Endothelial cell (in vitro differentiated cells): ENCODE data around the gene CARM1. TPM values are rescaled to one million over a fixed set of nuclear protein-coding genes. Genes with fewer than 3 reads are reported as not detected.

Experiments
- DNase-seq: peaks from one replicate; pipeline ENCODE4 v3.0.0; 2021; ENCODE audit warnings: low spot score
- H3K27ac Mint-ChIP-seq: one replicate; pipeline ENCODE4 v1.8.0; 2021; ENCODE audit warnings: mixed read lengths, inconsistent platforms; ENCODE audit not compliant: unreplicated experiment
- H3K27me3 Mint-ChIP-seq: one replicate; pipeline ENCODE4 v1.8.0; 2021; ENCODE audit warnings: mild to moderate bottlenecking, moderate library complexity, mixed read lengths, inconsistent platforms; ENCODE audit not compliant: unreplicated experiment
- H3K36me3 Mint-ChIP-seq: one replicate; pipeline ENCODE4 v1.8.0; 2021; ENCODE audit warnings: mild to moderate bottlenecking, low read depth, mixed read lengths, inconsistent platforms; ENCODE audit not compliant: unreplicated experiment
- H3K4me1 Mint-ChIP-seq: one replicate; pipeline ENCODE4 v1.8.0; 2021; ENCODE audit warnings: mild to moderate bottlenecking, mixed read lengths, inconsistent platforms; ENCODE audit not compliant: unreplicated experiment
- H3K4me3 Mint-ChIP-seq: one replicate; pipeline ENCODE4 v1.8.0; 2021; ENCODE audit warnings: mild to moderate bottlenecking, mixed read lengths, inconsistent platforms; ENCODE audit not compliant: unreplicated experiment
- H3K9me3 Mint-ChIP-seq: one replicate; pipeline ENCODE4 v1.8.0; 2021; ENCODE audit warnings: mixed read lengths, inconsistent platforms; ENCODE audit not compliant: unreplicated experiment
- CTCF ChIP-seq: fragments of 200-600 bp; sonication (generic); IDR thresholded peaks from one replicate; pipeline ENCODE4 v1.5.0; 2021; ENCODE audit warnings: antibody characterized with exemption; ENCODE audit not compliant: unreplicated experiment
- total RNA-seq: library from RNA; stranded (reverse); fragmentation: NEBNext Ultra II Directional; extraction: Animal tissue kit (Norgen Biotek cat#: 25700); gene quantifications from one replicate; pipeline ENCODE4 v1.2.1, GENCODE V29; 2021; ENCODE audit not compliant: unreplicated experiment

Gene CARM1
- total RNA-seq, 1 donor from 2014 or later = 63.2 TPM

GRCh38 chr19:10895920-10896319 lies 24.6 kb downstream of the CARM1 start:
- no peaks in the 10 kb centered on the region for H3K4me1 Mint-ChIP-seq
- DNase-seq = no peak
- TF ChIP-seq CTCF = no peak
- H3K27me3 Mint-ChIP-seq = peaks cover 7% of the 10 kb centered on the region
- no peak overlapping the region for H3K4me3 Mint-ChIP-seq
- H3K36me3 Mint-ChIP-seq = no peaks in the 10 kb centered on the region
- H3K27ac Mint-ChIP-seq = no peak overlapping the region
- no peaks in the 10 kb centered on the region for H3K9me3 Mint-ChIP-seq

- H3K9me3 Mint-ChIP-seq = no peaks in the 10 kb centered on the region
- H3K4me3 Mint-ChIP-seq = no peak overlapping the region
- H3K27me3 Mint-ChIP-seq = peaks cover 7% of the 10 kb centered on the region
- no peak for DNase-seq
- no peaks in the 10 kb centered on the region for H3K36me3 Mint-ChIP-seq
- no peak overlapping the region for H3K27ac Mint-ChIP-seq
- no peak for TF ChIP-seq CTCF
- H3K4me1 Mint-ChIP-seq = no peaks in the 10 kb centered on the region
Observed at GRCh38 chr19:10896851-10897526, 25.6 kb downstream of the CARM1 start.

DNA sequence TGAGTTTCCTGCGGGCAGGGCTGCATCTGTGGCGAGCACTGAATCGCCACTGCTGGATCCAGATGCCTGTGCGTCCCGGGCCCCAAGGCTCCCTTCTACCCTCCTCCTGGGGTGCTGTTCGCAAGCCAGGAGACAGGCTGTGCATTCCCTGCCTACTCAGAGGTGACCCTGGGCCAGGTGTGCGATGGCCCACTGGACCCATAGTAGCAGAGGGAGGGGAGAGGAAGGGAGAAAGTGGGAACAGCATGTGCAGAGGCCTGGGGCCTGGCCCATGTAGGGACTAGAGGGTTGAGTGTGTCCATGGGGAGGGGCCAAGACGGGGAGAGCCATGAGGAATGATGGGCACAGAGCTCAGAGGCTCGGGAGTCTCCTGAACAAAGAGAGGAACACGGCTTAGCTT lies 27.3 kb downstream of the CARM1 start:
- Mint-ChIP-seq H3K4me1 (no peaks in the 10 kb centered on the region), H3K36me3 (peaks cover 5% of the 10 kb centered on the region), H3K9me3 (no peaks in the 10 kb centered on the region), H3K27me3 (peaks cover 7% of the 10 kb centered on the region), H3K27ac (no peak overlapping the region), H3K4me3 (no peak overlapping the region)
- no peak for TF ChIP-seq CTCF
- no peak for DNase-seq

GRCh38 chr19:10899151-10899653 lies 27.8 kb downstream of the CARM1 start:
- Mint-ChIP-seq H3K4me1 (no peaks in the 10 kb centered on the region), H3K27ac (no peak overlapping the region), H3K36me3 (peaks cover 5% of the 10 kb centered on the region), H3K9me3 (no peaks in the 10 kb centered on the region), H3K27me3 (peaks cover 6% of the 10 kb centered on the region), H3K4me3 (no peak overlapping the region)
- DNase-seq = no peak
- no peak for TF ChIP-seq CTCF

DNA sequence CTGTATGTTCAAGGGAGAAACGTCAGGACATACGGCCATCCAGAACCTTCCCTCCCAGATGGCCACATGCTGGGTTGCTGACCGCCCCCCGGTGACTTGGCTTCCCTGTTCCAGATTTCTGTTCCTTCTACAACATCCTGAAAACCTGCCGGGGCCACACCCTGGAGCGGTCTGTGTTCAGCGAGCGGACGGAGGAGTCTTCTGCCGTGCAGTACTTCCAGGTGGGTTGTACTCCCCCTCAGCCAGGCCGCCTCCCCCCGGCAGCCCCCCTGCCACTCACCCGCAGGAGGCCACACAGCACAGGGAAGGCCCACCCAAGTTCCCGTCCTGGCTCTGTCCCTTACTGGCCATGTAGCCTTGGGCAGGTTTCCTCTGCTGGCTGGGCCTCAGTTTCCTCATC lies 36.6 kb downstream of the CARM1 start:
- DNase-seq = no peak
- Mint-ChIP-seq H3K9me3 (no peaks in the 10 kb centered on the region), H3K4me1 (no peaks in the 10 kb centered on the region), H3K27me3 (peaks cover 5% of the 10 kb centered on the region), H3K4me3 (no peak overlapping the region), H3K36me3 (peaks cover 18% of the 10 kb centered on the region), H3K27ac (no peak overlapping the region)
- TF ChIP-seq CTCF = no peak
